Endothelial cell of umbilical vein (primary cell): ENCODE data around the gene RET. TPM values are rescaled to one million over a fixed set of nuclear protein-coding genes. Genes with fewer than 3 reads are reported as not detected.

Source experiments
- BruUV-seq: library from RNA; stranded (reverse); fragments of 400-500 nt; replicated peaks from 2 replicates; lab custom pipeline; 2021; lab: Mats Ljungman, UMichigan
- CTCF ChIA-PET: fragments of 300-600, 350-600 bp; sonication (Branson Sonifier 250); formaldehyde crosslinking; loops from one replicate; lab custom pipeline; 2021; ENCODE audit warnings: antibody characterized with exemption, inconsistent platforms; lab: Charles Lee
- POLR2A ChIA-PET: fragments of 300-600, 350-600 bp; sonication (Branson Sonifier 250); formaldehyde crosslinking; loops from one replicate; lab custom pipeline; 2021; ENCODE audit warnings: antibody characterized with exemption, inconsistent platforms; lab: Charles Lee
- DNase-seq: peaks from one replicate; pipeline ENCODE4 v3.0.0-alpha.2; 2011; ENCODE audit warnings: low read depth, low spot score
- FAIRE-seq: peaks from 2 replicates; lab custom pipeline; 2011; peaks lifted over from hg19 to GRCh38; lab: Jason Lieb, UNC
- H2AFZ ChIP-seq: 2 replicates; pipeline ENCODE4 v1.6.0; 2012; ENCODE audit warnings: low read depth, low read length, control low read depth, inconsistent platforms
- H3K27ac ChIP-seq: 2 replicates; pipeline ENCODE4 v1.5.1; 2011; ENCODE audit warnings: low read depth, mild to moderate bottlenecking, control low read depth, low read length, moderate library complexity; ENCODE audit not compliant: insufficient read depth
- H3K27me3 ChIP-seq, 2 experiments: 2 replicates each; pipeline versions ENCODE4 v1.6.0 to v1.6.1; 2011; ENCODE audit warnings: low read length in 2 of 2, mixed read lengths in 1 of 2; ENCODE audit not compliant: control insufficient read depth in 2 of 2, insufficient read depth in 2 of 2
- H3K36me3 ChIP-seq, 2 experiments: 2 replicates in 1 of 2; 3 replicates in 1 of 2; pipeline ENCODE4 v1.5.1; 2011; ENCODE audit warnings: low read length in 2 of 2, mild to moderate bottlenecking in 1 of 2, moderate library complexity in 1 of 2; ENCODE audit not compliant: control insufficient read depth in 2 of 2, insufficient read depth in 2 of 2; ENCODE audit errors: extremely low read depth in 1 of 2
- H3K4me1 ChIP-seq: 3 replicates; pipeline ENCODE4 v1.5.1; 2011; ENCODE audit warnings: mild to moderate bottlenecking, low read length; ENCODE audit not compliant: control insufficient read depth, insufficient read depth; ENCODE audit errors: extremely low read depth
- H3K4me2 ChIP-seq: 2 replicates; pipeline ENCODE4 v1.6.1; 2011; ENCODE audit warnings: low read length, control low read depth, mixed read lengths; ENCODE audit not compliant: insufficient read depth
- H3K4me3 ChIP-seq, 3 experiments: fragments of 200-600 bp in 1 of 3; sonication (generic), shearing (Covaris generic) in 1 of 3; replicated peaks in 1 of 3; 2 replicates each; pipeline ENCODE4 v1.5.1; 2011 to 2016; ENCODE audit warnings: control low read depth in 3 of 3, low read length in 3 of 3, mild to moderate bottlenecking in 2 of 3, inconsistent platforms in 1 of 3, low read depth in 1 of 3, moderate library complexity in 1 of 3; ENCODE audit not compliant: insufficient read depth in 1 of 3
- H3K79me2 ChIP-seq: 2 replicates; pipeline ENCODE4 v1.6.0; 2012; ENCODE audit warnings: low read length, inconsistent platforms; ENCODE audit not compliant: control insufficient read depth, insufficient read depth
- H3K9ac ChIP-seq: replicated peaks from 2 replicates; pipeline ENCODE3; 2011; ENCODE audit warnings: low read length, control low read depth; ENCODE audit not compliant: insufficient read depth; ENCODE audit errors: extremely low read depth
- H3K9me1 ChIP-seq: replicated peaks from 3 replicates; pipeline ENCODE4 v1.6.0; 2011; ENCODE audit warnings: mild to moderate bottlenecking, low read length; ENCODE audit not compliant: control insufficient read depth, insufficient read depth; ENCODE audit errors: extremely low read depth
- H3K9me3 ChIP-seq: replicated peaks from 2 replicates; pipeline ENCODE4 v1.5.1; 2012; ENCODE audit warnings: low read length, inconsistent platforms; ENCODE audit not compliant: control insufficient read depth, insufficient read depth
- H4K20me1 ChIP-seq: replicated peaks from 2 replicates; pipeline ENCODE3; 2011; ENCODE audit warnings: mild to moderate bottlenecking, low read length; ENCODE audit not compliant: control insufficient read depth, insufficient read depth; ENCODE audit errors: extremely low read depth
- EZH2 ChIP-seq: IDR thresholded peaks from 2 replicates; pipeline ENCODE4 v1.6.1; 2012; ENCODE audit warnings: borderline replicate concordance, low read depth, mild to moderate bottlenecking, moderate library complexity, low read length, inconsistent platforms; ENCODE audit not compliant: severe bottlenecking
- FOS ChIP-seq: IDR thresholded peaks from 2 replicates; pipeline ENCODE4 v1.6.1; 2011; ENCODE audit warnings: mild to moderate bottlenecking, low read length, moderate library complexity, borderline replicate concordance; ENCODE audit not compliant: insufficient read depth
- GATA2 ChIP-seq: IDR thresholded peaks from 2 replicates; pipeline ENCODE4 v1.7.0; 2011; ENCODE audit warnings: low read depth, mild to moderate bottlenecking, moderate library complexity, mixed read lengths, low read length; ENCODE audit not compliant: insufficient read length, insufficient read depth
- JUN ChIP-seq: IDR thresholded peaks from 2 replicates; pipeline ENCODE4 v1.6.1; 2011; ENCODE audit warnings: borderline replicate concordance, low read depth; ENCODE audit not compliant: insufficient read length, insufficient read depth
- MYC ChIP-seq: IDR thresholded peaks from one replicate; pipeline ENCODE4 v1.6.1; 2011; ENCODE audit warnings: mild to moderate bottlenecking, low read depth, low read length
- POLR2A ChIP-seq: IDR thresholded peaks from 2 replicates; pipeline ENCODE4 v1.6.1; 2012; ENCODE audit warnings: low read depth, mild to moderate bottlenecking, control low read depth, low read length
- POLR2AphosphoS5 ChIP-seq: IDR thresholded peaks from 2 replicates; pipeline ENCODE4 v1.6.1; 2012; ENCODE audit warnings: low read depth, mild to moderate bottlenecking, control low read depth, low read length, moderate library complexity; ENCODE audit not compliant: insufficient read depth
- dilution Hi-C: fragments of 300-500 bp; cut with MboI; formaldehyde crosslinking; loops from one replicate; pipeline ENCODE4 v1.15.0; 2019; ENCODE audit warnings: low sequenced_read_pairs; ENCODE audit not compliant: extremely low pct_ligation_motif_present
- intact Hi-C: fragments of 100-400 bp; cut with micrococcal nuclease; formaldehyde crosslinking; loops from one replicate; pipeline ENCODE4 v1.10.0; 2022
- polyA plus RNA-seq, 4 experiments: library from polyadenylated mRNA; depleted of rRNA in 3 of 4; stranded (reverse) in 3 of 4; unstranded in 1 of 4; fragments of >200 nt; gene quantifications; 2 replicates each; pipeline versions ENCODE4 v1.2.1 to v1.2.3, GENCODE V29; 2011 to 2012; ENCODE audit warnings: missing spikeins in 1 of 4
- total RNA-seq: library from RNA; stranded (reverse); gene quantifications from 2 replicates; pipeline ENCODE4 v1.2.3, GENCODE V29; 2021
- TF ChIP-seq, protein P1 (sequence below), 2 donors: IDR thresholded peaks; 1 replicate in 1 of 2; 2 replicates in 1 of 2; pipeline ENCODE4 v1.5.1; 2011; ENCODE audit warnings: low read length in 2 of 2, mild to moderate bottlenecking in 2 of 2, moderate library complexity in 2 of 2, control low read depth in 1 of 2, inconsistent platforms in 1 of 2, low read depth in 1 of 2; ENCODE audit not compliant: insufficient read depth in 1 of 2; ENCODE audit errors: extremely low read depth in 1 of 2
- TF ChIP-seq, protein P2 (sequence below): IDR thresholded peaks from 2 replicates; pipeline ENCODE4 v1.6.1; 2011; ENCODE audit not compliant: insufficient read depth, insufficient read length

Gene RET
- total and polyA plus RNA-seq, 2 donors (not counting 3 experiments of a cell fraction or from before 2014, with no cell fraction given): 0.04 to 0.22 TPM

DNA sequence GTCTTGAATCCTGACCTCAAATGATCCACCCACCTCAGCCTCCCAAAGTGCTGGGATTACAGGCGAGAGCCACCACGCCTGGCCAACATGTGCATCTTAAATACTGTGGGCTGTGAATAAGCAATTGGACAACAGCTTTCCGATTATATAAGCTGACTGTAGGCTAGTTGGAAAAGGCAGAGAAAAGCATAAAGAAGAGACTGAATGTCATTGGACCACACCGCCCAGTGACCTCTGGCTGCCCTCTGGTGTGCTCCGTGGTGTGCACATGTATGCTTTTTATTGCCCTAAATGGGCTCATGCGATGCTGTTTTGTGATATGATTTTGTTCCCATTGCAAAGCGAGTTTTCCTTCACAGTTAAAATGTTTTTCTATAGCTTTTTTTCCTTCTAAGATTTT, 46.0 kb downstream of the RET start:
- dilution Hi-C loops: no loop called here
- ChIA-PET POLR2A (no interaction called here), CTCF (no interaction called here)
- no peak overlapping the region for H3K4me2 ChIP-seq
- no peak overlapping the region for H3K27ac ChIP-seq
- intact Hi-C loops: no loop called here
- TF ChIP-seq MYC (no peak), GATA2 (no peak), EZH2 (no peak), FOS (no peak), POLR2A (no peak), POLR2AphosphoS5 (no peak), JUN (no peak)
- TF ChIP-seq, protein P1, sequence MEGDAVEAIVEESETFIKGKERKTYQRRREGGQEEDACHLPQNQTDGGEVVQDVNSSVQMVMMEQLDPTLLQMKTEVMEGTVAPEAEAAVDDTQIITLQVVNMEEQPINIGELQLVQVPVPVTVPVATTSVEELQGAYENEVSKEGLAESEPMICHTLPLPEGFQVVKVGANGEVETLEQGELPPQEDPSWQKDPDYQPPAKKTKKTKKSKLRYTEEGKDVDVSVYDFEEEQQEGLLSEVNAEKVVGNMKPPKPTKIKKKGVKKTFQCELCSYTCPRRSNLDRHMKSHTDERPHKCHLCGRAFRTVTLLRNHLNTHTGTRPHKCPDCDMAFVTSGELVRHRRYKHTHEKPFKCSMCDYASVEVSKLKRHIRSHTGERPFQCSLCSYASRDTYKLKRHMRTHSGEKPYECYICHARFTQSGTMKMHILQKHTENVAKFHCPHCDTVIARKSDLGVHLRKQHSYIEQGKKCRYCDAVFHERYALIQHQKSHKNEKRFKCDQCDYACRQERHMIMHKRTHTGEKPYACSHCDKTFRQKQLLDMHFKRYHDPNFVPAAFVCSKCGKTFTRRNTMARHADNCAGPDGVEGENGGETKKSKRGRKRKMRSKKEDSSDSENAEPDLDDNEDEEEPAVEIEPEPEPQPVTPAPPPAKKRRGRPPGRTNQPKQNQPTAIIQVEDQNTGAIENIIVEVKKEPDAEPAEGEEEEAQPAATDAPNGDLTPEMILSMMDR (IDR thresholded peaks at IDR 0.05; ENCODE audit: extremely low read depth in 1 of 2, insufficient read depth in 1 of 2, low read depth in 1 of 2, low read length in 2 of 2): no peak
- TF ChIP-seq, protein P2, sequence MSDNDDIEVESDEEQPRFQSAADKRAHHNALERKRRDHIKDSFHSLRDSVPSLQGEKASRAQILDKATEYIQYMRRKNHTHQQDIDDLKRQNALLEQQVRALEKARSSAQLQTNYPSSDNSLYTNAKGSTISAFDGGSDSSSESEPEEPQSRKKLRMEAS: no peak
- H3K9me1 ChIP-seq: no peaks in the 10 kb centered on the region
- no peaks in the 10 kb centered on the region for H4K20me1 ChIP-seq
- no peak overlapping the region for H2AFZ ChIP-seq
- no peaks in the 10 kb centered on the region for H3K36me3 ChIP-seq
- DNase-seq (no peak), FAIRE-seq (no peak)
- H3K4me1 ChIP-seq: no peaks in the 10 kb centered on the region
- BruUV-seq: no TSS peak
- no peaks in the 10 kb centered on the region for H3K9me3 ChIP-seq
- H3K27me3 ChIP-seq: no peaks in the 10 kb centered on the region
- no peak overlapping the region for H3K9ac ChIP-seq
- H3K4me3 ChIP-seq: no peak overlapping the region
- H3K79me2 ChIP-seq: no peaks in the 10 kb centered on the region
